GM19043 (cell line): ENCODE measurements around the gene UBASH3B.

ENCODE experiments used
- ATAC-seq: cut with Tn5 transposase; IDR thresholded peaks from one replicate; pipeline ENCODE4 v1.9.1; 2021; ENCODE audit warnings: low read depth; ENCODE audit not compliant: unreplicated experiment

Gene UBASH3B

DNA sequence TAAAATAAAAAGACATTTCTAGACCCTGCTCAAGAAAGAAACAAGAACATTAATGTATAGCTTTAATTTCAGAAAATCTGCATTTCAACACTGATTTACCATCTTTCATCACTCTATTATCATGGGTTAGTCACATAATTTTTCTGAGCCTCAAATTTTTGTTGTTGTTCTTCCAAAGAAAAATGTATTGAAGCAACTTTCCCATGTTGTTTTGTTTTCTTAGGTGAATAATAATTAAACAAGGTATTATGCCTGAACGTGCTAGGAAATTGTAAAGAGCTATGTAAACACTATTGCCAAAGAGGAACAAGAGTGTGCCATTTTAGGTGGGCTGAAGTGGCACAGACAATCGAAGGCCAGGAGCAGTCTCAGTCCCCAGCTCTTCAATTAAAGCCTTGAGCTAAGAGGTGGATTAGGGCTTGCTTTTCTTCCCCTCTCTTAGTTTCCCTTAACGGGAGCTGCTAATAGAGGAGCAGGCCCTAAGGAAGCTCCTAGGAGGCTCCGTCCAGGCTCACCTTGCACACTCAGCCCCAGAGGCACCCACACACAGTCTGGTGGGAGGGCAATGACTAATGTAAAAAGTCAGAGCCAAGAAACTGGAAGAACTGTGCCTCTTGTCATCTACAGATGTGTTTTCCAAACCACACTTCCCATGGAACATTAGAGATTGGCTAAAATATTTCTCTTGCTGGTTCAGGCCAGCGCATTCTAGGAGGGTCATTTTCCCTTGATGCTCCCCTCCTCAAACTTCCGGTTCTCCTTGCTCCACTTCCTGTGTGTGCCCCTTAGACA, 8.8 kb upstream of the UBASH3B start:
- ATAC-seq, result no peak

DNA sequence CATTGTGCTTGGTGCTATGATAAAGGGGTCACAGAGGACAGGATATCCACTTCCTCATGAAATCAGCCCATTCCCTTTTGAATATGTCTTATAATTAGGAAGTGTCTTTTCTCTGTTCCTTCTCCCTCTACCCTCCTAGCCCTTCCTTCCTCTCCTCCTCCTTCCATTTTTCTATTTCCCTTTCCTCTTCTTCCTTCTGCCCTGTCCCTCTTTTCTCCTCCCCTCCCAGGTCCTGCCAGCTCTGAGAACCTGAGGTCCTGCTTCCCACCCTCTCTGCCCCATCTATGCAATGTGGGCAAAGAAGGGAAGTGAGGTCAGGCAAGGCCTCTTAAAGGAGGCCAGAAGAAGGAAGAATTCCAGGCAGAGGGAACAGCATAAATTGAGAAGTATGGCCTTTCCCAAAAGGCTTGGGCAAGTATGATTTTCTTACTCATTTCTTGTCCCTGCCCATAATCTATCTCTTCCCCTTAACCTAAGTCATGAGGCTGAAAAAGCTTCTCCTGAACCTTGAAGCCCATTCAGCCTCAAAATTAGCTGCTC, 7.7 kb upstream of the UBASH3B start:
- no peak for ATAC-seq

DNA sequence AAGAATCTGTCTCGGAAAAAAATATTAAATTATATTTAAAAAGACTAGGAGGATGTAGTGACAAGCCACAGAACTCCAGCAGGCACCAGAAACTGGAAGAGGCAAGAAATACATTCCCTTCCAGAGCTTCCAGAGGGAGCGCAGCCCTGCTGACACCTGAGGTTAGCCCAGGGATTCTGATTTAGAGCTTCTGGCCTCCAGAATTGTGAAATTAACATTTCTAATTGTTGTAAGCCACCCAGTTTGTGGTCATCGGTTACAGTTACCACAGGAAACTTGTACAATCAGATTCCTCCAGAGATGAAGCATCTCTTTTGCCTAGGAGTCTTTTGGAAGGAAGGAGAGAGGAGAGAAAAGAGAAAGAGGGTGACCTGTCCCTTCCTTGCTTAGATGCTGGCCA, 6.4 kb upstream of the UBASH3B start:
- ATAC-seq, result no peak

DNA sequence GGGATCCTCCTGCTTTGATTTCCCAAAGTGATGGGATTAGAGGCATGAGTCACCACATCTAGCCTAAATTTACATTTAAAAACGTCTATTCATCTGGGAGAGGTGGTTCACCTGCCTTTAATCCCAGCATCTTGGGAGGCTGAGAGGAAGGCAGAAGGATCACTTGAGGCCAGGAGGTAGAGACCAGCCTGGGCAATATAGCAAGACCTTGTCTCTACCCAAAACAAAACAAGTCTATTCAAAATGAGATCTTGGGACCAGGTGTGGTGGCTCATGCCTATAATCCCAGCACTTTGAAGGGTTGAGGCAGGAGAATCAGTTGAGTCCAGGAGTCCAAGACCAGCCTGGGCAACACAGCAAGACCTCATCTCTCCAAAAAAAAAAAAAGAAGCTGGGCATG, 4.9 kb upstream of the UBASH3B start:
- no peak for ATAC-seq

DNA sequence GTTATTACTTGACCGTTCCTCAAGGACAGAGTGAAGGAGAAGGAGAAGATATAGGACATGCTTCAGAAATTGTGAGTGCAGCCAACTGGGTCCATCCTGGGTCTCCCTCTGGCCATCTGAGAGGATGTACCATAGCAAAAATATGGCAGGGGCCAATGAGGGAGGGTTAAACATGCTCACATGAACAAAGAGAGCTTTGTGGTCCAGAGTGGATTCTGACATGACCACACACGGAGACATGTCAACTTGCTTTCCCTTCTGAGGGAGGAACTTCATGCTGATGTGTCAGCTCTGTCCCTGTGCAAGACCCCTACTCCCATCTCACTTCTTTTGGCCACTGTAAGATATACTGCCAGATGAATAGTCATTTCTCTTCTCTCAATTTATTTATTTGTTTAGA, 3.0 kb upstream of the UBASH3B start:
- ATAC-seq, result no peak

DNA sequence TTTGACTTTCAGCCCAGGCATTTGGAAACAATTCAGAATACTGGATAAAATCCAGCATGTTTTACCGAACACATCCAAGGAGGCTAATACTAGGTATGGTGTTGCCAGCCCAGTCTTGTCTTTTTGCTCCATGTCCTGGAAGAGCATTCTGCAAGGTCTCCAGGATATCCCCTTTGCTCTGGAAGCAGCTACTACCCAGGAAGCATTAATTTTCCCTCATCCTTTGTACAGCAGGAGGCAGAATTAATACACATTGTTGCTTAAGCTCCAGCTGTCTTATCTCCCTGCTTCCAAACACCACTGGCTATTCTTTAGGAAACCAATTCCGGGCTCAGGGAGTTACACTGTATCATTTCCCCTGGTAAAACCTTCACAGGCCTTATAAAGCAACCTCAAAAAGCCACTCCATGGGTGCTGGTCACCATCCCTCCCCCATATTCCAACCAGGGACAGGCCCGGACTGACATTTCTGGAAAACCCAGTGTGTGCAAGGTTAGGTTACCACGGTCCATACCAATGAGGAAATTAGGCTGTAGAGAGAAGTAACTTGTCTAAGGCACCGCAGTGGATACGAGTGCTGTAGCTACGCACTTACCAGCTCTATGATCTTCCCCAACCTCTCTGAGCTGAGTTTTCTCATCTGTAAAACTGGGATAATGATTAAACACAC, 1.5 kb upstream of the UBASH3B start:
- no peak for ATAC-seq

DNA sequence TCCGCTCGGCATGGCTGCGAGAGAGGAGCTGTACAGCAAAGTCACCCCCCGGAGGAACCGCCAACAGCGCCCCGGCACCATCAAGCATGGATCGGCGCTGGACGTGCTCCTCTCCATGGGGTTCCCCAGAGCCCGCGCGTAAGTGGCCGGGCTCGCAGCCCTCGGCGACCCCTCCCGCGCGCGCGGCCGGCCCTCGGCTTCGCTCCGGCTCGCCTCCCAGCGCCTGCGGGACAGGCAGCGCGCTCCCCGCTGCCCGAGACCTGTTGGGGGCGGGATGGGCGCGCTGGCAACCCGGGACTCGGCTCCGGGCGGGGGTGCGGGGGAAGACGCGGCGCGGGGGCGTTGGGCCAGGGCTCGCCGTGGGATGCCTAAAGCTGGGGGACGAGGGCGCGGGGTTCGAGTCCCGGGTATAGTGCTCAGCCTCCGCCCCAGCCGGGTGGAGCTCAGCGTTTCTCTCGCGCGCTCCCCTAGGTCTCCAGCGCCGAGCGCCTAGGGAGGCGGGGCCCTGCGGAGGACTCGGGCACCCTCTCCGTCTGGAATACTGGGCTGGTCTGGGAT, 630 bp downstream of the UBASH3B start:
- peak; percentile 36 for ATAC-seq

DNA sequence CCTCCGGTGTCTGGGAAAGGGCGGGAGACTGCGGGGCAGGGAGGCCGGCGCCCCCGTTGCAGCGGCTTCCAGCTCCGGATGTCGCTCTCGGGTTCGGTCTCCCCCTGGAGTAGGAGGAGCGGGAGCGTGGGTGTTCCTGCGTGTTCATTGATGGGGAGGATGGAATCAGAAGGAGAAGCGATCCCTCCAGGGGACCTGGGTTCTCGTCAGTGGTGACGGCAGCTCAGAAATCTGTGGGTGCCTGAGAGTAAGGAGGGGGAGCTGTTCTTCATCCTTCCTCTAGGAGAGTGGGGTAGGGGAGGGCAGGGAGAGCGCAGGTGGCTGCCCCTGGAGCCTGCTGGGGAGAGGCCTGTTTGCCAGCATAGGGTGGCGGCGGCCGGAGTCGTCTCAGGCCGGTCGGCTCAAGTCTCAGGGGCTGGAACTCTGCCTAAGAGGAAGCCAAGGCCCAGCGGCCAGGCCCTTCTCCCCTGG, 1.1 kb downstream of the UBASH3B start:
- no peak for ATAC-seq

DNA sequence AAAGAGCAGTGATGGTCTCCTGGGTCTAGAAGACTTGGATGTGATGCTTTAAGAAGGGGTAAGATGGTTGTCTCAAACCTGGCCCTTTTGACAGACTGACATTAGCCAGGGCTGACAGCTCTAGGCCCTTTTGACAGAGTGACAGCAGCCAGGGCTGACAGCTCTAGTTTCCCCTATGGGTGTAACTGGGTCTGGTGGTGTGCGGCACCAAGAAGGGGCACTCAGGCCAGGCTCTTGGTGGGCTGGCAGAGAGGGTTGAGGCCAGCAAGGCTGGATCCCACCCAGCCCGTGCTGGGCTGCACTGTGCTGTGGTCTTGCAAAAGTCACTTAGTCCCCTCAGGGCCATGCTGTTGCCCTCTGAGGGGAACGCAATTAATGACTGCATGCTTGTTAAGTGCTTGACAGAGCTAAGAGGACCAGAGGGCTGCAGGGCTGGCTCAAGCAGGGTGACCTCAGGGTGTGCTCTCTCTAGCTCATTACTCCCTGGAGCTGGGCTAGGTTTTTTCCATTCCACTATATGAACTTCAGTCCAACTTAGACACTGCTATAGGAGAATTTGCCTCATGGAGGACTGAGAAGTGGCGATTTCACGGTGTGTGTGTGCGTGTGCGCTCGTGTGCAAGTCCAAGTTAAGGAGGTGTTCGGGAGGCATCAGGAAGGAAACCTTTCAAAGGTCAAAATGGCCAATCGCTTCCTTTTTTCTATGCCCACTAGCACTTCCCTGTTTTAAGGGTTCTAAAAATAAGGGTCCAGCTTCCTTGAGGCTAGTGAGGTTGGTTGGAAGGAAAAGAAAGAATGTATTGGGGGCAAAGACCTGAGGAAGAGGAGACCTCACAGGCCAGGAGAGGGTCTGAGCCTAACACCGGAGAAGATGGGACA, 4.4 kb downstream of the UBASH3B start:
- no peak for ATAC-seq

DNA sequence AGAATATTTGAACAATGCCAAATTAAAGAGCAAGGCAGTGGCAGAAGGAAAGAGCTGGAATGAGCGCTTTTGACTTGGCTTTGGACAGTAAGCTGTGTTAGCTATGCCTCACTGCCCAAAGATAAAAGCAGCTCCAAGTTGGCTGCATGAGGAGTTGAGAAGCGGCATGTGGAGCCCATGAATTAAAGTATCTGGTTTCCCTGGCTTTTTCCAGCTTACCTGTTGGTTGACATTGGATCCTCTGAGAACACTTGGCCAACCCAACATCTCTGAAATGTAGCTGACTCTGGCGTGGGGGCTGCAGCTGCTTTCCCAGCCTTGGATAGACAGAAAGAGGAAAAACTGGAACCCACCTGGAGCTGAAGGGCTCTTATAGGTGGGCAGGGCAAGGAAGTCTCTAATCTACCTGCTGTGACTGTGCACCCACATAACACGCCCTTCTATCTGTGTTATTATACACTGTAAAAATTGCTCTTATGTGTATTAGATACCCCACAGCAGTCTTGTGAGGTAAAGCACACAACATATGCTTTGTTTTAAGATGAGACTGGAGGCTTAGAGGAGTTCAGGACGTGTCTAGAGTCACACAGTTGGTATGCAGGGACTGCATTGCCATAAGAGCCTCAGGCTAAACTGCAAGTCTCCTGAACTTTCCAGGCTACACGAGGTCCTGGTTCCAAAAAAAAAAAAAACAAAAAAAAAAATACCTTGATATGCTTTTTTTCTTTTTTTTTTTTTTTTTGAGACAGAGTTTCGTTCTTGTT, 5.8 kb downstream of the UBASH3B start:
- ATAC-seq, result no peak

DNA sequence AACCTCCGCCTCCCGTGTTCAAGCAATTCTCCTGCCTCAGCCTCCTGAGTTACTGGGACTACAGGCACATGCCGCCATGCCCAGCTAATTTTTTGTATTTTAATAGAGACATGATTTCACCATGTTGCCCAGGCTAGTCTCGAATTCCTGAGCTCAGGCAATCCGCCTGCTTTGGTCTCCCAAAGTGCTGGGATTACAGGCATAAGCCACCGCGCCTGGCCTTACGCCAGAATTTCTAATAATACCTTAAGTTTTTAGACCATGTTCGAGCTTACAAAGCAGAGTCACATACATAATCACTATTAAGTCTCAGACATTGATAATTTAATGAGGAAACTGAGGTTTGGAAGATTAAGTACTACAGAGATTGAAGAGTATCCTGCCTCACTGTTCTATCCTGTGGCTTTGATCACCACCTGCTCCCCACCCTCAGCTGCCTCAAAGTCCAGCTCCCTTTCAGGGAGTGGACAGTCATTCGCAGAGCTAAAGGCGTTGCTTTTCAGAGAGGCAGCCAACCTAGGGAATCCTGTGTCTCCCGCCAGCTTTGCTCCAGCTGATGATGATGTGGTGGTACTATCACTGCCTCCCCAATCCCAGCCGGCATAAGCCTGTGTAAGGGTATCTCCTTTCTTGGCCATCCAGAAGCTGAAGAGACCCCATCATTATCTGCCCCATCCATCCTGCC, 7.7 kb downstream of the UBASH3B start:
- no peak for ATAC-seq

DNA sequence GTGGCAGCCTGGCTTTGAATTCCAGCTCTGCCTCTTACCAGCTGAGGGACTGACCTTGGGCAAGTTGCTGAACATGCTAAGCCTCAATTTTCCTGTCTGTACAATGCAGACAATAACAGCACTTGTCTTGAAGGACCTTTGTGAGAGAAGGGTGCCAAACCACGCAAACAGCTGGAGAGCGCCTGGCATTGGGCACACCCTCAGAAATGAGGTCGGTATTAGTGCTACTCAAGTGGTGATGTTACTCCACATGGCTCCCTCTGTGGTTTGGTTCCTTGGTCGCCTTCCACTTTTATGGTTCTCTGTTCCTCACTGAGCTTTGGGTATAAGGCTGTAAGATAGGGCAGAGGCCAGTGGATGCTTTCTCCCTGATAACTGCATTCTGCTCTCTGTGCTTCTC, 8.2 kb downstream of the UBASH3B start:
- ATAC-seq, result no peak

DNA sequence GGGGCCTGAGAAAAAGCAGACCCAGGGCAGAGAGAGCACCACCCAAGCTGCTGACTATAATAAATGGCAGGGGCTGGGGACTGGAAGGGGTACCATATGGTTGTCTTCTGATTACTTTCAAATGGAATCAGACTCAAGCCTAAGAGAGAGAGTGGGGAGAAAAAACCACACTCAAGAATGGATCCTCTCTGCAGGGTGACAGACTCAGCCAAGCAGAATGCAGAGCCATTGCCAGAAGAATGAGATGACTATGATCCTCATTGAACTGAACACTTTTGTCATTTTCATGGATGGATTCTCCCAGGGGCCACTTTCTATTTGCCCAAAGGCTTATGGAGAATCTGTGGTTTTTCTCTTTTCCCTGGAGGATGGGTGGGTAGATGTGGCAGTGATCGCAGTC, 8.7 kb downstream of the UBASH3B start:
- no peak for ATAC-seq

DNA sequence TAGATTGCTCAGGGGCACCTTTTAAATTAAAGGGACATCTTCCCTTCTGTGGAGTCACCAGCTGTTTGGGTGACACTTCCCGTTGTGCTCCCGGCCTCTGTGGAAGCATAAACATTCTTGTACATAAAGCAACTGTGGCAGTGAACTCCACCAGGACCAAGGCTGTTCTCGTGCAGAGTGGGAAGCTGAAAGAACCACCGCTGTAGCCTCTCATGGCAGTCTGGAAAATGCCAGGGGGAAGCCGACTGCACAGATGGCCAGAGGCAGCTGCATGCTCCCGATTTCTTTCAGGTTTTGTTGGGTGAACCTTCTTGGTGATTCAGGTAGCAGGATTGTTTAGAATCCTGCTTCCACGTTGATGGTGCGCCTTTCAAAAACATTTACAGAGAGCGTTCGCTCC, 10.3 kb downstream of the UBASH3B start:
- no peak for ATAC-seq

DNA sequence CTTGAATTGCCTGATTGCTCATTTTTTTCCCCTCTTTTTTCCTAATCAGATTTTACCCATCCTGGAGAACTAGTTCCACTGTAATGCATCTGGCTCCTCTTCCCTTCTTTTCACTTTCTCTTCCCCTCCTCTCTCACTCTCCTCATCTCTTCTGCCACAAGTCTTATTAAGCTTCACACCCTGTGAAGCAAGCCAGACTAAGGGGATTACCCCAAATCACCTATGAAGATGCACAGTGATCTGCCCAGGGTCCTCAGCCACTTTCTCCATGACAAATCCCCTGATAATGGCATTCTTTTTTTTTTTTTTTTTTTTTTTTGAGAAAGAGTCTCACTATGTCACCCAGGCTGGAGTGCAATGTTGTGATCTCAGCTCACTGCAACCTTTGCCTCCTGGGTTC, 11.2 kb downstream of the UBASH3B start:
- no peak for ATAC-seq

DNA sequence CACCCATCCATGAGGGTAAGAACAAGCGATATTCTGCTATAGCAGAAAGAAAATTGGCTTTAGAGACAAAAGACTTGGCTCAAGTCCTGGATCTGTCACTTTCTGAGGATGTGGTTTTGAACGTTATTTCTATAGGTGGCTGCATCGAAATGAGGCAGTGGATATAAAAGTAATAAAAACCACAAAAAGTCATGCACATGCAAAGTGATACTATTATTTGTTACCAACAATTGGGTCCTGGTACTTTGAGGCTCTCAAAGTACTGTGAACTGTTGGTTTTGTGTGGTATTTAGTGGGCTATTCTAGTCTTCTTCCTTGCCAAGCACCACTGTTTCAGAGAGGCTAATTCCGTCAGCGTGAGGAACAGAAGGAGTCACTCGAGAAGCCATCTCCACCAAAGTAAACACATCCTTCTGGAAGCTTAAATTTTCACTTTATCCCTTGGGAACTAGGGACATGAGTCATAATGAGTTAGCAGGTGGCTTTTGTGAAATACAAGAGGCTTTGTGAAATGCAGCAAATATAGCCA, 13.1 kb downstream of the UBASH3B start:
- no peak for ATAC-seq

DNA sequence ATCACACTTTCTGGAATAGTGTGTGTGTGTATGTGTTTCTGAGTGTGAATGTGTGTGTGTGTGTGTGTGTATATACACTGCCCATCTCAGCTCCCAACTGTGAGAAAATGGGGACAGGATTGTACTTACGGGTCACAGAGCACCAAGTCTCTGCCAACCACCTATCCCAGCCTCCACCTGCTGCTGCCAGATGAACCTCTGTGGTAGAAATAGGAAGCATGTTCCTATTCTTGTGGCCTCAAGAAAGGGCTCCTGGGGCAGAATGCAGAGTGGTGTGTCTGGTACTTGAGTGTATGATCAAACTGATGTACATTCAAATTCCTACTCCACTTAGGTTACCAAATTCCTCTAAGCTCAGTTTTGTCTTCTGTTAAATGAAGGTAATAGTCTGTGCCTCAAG, 14.6 kb downstream of the UBASH3B start:
- no peak for ATAC-seq

DNA sequence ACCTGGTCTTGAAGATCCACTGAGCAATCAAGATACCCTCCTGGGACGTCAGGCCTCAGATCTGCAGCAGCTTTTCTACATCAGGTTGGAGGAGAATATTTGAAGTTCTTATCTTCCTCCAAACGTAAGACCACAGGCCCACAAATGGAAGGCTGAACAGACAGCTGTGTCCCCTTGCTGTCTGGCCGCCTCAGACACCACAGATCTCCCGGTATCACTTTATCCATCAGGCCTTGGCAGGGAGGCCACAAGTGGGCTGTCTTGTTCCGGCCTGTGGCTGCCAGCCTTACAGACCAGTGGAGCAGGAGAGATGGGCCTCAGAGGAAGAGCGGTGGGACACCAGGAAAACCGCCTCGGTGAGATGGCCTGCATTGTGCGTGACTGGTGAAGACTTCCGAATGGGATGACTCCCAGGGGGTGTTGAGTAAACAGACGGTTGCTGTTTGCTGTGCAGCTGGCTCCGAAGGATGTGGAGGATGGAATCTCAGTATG, 15.9 kb downstream of the UBASH3B start:
- no peak for ATAC-seq

DNA sequence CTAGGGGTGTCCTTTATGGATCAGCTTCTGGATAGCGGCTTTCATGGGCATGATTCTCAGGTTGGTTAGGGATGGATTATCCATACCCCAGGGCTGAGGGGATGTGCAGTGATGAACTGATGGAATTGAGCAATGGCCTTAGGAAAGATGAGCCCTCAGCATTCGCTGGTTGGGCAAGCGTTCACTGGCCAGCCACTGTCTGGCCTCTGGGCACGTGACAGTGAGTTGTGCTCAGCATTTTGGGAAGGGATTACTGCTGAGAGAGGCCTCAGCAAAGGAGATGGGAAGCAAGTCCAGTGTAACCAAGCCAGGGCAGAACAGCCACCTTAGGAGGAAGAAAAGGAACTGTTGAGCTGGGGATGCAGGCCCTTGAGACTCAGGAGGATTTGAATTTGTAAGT, 17.4 kb downstream of the UBASH3B start:
- no peak for ATAC-seq
